Hematopoietic multipotent progenitor cell treated with erythropoietin and hydrocortisone succinate and interleukin-3 and kit ligand, for 4 days (in vitro differentiated cells): Measurements from ENCODE around the gene LRRC39.

Experiments
- DNase-seq: peaks from one replicate; pipeline ENCODE4 v3.0.0-alpha.2; 2015

The LRRC39 gene

GRCh38 chr1:100145116-100145515, 32.9 kb downstream of the LRRC39 start:
- no peak for DNase-seq

GRCh38 chr1:100142343-100142742, 35.7 kb downstream of the LRRC39 start:
- DNase-seq: no peak

- no peak for DNase-seq
Observed at GRCh38 chr1:100141192-100141591, 36.9 kb downstream of the LRRC39 start.

GRCh38 chr1:100137602-100138001, 40.5 kb downstream of the LRRC39 start:
- no peak for DNase-seq

GRCh38 chr1:100134872-100135271, 43.2 kb downstream of the LRRC39 start:
- DNase-seq: peak; percentile 33

GRCh38 chr1:100132566-100133477, 45.2 kb downstream of the LRRC39 start, which contains the start of the genes SASS6 and TRMT13:
Gene SASS6, minus strand, starts transcription at chr1:100132930. Its CDS starts 116 bp downstream, at chr1:100132814.
Gene TRMT13, plus strand, starts transcription at chr1:100133163. Its CDS starts 6 bp downstream, at chr1:100133169.
- DNase-seq: peak; percentile 100

GRCh38 chr1:100131623-100132022, 46.4 kb downstream of the LRRC39 start:
- no peak for DNase-seq

- peak; percentile 21 for DNase-seq
Observed at GRCh38 chr1:100130552-100131077, 47.4 kb downstream of the LRRC39 start.

- no peak for DNase-seq
Observed at GRCh38 chr1:100127226-100127625, 50.8 kb downstream of the LRRC39 start.

- no peak for DNase-seq
Observed at GRCh38 chr1:100122177-100122576, 55.9 kb downstream of the LRRC39 start.

- no peak for DNase-seq
Observed at GRCh38 chr1:100115524-100115923, 62.5 kb downstream of the LRRC39 start.

GRCh38 chr1:100109554-100110066, 68.4 kb downstream of the LRRC39 start:
- no peak for DNase-seq

GRCh38 chr1:100107696-100108095, 70.4 kb downstream of the LRRC39 start:
- no peak for DNase-seq

- no peak for DNase-seq
Observed at GRCh38 chr1:100101564-100101963, 76.5 kb downstream of the LRRC39 start.

GRCh38 chr1:100100202-100100601, 77.9 kb downstream of the LRRC39 start:
- peak; percentile 41 for DNase-seq
